ENCODE results near the gene MT1F. TPM values are rescaled to one million over a fixed set of nuclear protein-coding genes. Genes with fewer than 3 reads are reported as not detected.

MT1F gene
- 9.1 and 14.5 TPM in 2 replicates for total RNA-seq

GRCh38 chr16:56657555-56658326 lies at the start of gene MT1F:
TSS of gene MT1F (plus strand) at chr16:56657959. CDS start at chr16:56658059, 100 bp downstream.

GRCh38 chr16:56608043-56608875 lies 49.5 kb upstream of the MT1F start, which contains the start of gene MT2A:
TSS of gene MT2A (plus strand) at chr16:56608584. CDS start at chr16:56608656, 72 bp downstream.

GRCh38 chr16:56625140-56625942 lies 32.4 kb upstream of the MT1F start, which contains the start of gene MT1E:
TSS of gene MT1E (plus strand) at chr16:56625781. CDS start at chr16:56625852, 71 bp downstream.

GRCh38 chr16:56632156-56632847 lies 25.5 kb upstream of the MT1F start, which contains the start of gene MT1M:
TSS of gene MT1M (plus strand) at chr16:56632659. CDS start at chr16:56632732, 73 bp downstream.

GRCh38 chr16:56637814-56638750 lies 19.7 kb upstream of the MT1F start, which contains the start of gene MT1A:
TSS of gene MT1A (plus strand) at chr16:56638666. CDS start at chr16:56638739, 73 bp downstream.

GRCh38 chr16:56651586-56651985 lies 6.2 kb upstream of the MT1F start, which contains the start of gene MT1B:
TSS of gene MT1B (plus strand) at chr16:56651886. CDS start at chr16:56651954, 68 bp downstream.

GRCh38 chr16:56667581-56668571 lies 10.1 kb downstream of the MT1F start, which contains the start of gene MT1G:
TSS of gene MT1G (minus strand) at chr16:56668065. CDS start at chr16:56667993, 72 bp downstream.

GRCh38 chr16:56669005-56669839 lies 11.5 kb downstream of the MT1F start, which contains the start of gene MT1H:
TSS of gene MT1H (plus strand) at chr16:56669814. CDS start at chr16:56669885, 71 bp downstream.

GRCh38 chr16:56681939-56682702 lies 24.4 kb downstream of the MT1F start, which contains the start of gene MT1X:
TSS of gene MT1X (plus strand) at chr16:56682470. CDS start at chr16:56682541, 71 bp downstream.

Other genes with a start within 250 kb of the MT1F start
- 212 and 216 TPM in 2 replicates for gene AMFR, start 232.4 kb upstream of the MT1F start, total RNA-seq
- 41.6 and 67.2 TPM in 2 replicates for gene NUDT21, start 206.6 kb upstream of the MT1F start, total RNA-seq
- gene OGFOD1, start 206.4 kb upstream of the MT1F start, total RNA-seq = 33.4 and 109 TPM in 2 replicates
- gene BBS2, start 137.9 kb upstream of the MT1F start, total RNA-seq = 42.6 and 61.2 TPM in 2 replicates
- not detected in 2 replicates for gene MT4, start 92.9 kb upstream of the MT1F start, total RNA-seq
- gene MT3, start 68.4 kb upstream of the MT1F start, total RNA-seq = not detected in 2 replicates
- 3.1 and 6.9 TPM in 2 replicates for gene MT2A, start 49.4 kb upstream of the MT1F start, total RNA-seq
- gene MT1E, start 32.2 kb upstream of the MT1F start, total RNA-seq = 52.9 and 91.5 TPM in 2 replicates
- gene MT1M, start 25.3 kb upstream of the MT1F start, total RNA-seq = 0.22 and 0.79 TPM in 2 replicates
- gene MT1A, start 19.3 kb upstream of the MT1F start, total RNA-seq = not detected in 2 replicates
- gene MT1B, start 6.1 kb upstream of the MT1F start, total RNA-seq = not detected in 2 replicates
- gene MT1G, start 10.1 kb downstream of the MT1F start, total RNA-seq = not detected in 2 replicates
- gene MT1H, start 11.9 kb downstream of the MT1F start, total RNA-seq = 1.5 TPM in 1 of 2 replicates, not detected in the other
- 36.9 and 47.0 TPM in 2 replicates for gene MT1X, start 24.5 kb downstream of the MT1F start, total RNA-seq
- 29.1 and 54.5 TPM in 2 replicates for gene NUP93, start 72.2 kb downstream of the MT1F start, total RNA-seq
- gene SLC12A3, start 207.2 kb downstream of the MT1F start, total RNA-seq = 0.22 and 1.6 TPM in 2 replicates